Mammary epithelial cell (primary cell): ENCODE results near the gene STX5.

Experiments used
- EZH2 ChIP-seq: IDR thresholded peaks from 2 replicates; pipeline ENCODE4 v1.6.1; 2012; ENCODE audit warnings: low read length, inconsistent platforms, borderline replicate concordance
- TF ChIP-seq, protein P1 (sequence below), 2 donors: IDR thresholded peaks in 1 of 2; conservative IDR thresholded peaks in 1 of 2; 2 replicates each; pipeline ENCODE4 v1.5.1; 2011 to 2012; ENCODE audit warnings: inconsistent platforms in 2 of 2, low read length in 2 of 2, mild to moderate bottlenecking in 2 of 2, control low read depth in 1 of 2, low read depth in 1 of 2; ENCODE audit not compliant: insufficient read depth in 1 of 2; ENCODE audit errors: extremely low read depth in 1 of 2

DNA sequence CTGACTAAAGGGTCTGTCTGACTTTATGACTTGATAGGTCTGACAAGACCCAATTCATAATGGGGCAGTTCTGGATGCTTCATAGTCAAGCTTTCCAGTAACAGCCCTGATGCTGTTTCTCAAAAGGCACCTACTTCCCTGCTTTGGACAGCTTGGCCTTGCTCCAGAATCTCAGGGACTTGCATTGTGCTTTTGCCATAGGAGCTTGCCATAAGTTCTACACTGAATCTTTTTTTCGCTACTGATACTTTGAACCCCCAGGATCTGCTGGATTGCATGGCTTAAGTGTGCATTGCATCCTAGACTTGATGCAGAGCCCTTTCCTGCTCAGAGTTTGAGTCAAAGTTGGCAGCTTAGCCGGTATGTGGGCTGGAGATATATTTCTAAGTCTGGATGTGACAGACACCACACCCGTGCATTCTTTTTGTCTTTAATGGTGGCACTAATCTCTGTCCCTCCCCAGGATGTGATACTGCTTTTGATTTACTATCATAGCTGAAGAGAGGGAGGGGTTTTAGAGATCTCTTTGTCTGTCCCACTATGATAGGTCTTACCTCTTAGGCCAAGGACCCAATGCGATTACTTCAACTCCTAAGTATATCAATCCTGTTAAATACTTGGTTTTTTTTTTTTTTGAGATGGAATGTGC is 32.0 kb upstream of the STX5 start:
- TF ChIP-seq, protein P1, sequence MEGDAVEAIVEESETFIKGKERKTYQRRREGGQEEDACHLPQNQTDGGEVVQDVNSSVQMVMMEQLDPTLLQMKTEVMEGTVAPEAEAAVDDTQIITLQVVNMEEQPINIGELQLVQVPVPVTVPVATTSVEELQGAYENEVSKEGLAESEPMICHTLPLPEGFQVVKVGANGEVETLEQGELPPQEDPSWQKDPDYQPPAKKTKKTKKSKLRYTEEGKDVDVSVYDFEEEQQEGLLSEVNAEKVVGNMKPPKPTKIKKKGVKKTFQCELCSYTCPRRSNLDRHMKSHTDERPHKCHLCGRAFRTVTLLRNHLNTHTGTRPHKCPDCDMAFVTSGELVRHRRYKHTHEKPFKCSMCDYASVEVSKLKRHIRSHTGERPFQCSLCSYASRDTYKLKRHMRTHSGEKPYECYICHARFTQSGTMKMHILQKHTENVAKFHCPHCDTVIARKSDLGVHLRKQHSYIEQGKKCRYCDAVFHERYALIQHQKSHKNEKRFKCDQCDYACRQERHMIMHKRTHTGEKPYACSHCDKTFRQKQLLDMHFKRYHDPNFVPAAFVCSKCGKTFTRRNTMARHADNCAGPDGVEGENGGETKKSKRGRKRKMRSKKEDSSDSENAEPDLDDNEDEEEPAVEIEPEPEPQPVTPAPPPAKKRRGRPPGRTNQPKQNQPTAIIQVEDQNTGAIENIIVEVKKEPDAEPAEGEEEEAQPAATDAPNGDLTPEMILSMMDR (conservative IDR thresholded peaks at IDR 0.05 in 1 of 2, IDR thresholded peaks at IDR 0.05 in 1 of 2; ENCODE audit: extremely low read depth in 1 of 2, insufficient read depth in 1 of 2, low read depth in 1 of 2, low read length in 2 of 2) = no peak
- no peak for TF ChIP-seq EZH2
